Type B pancreatic cell (in vitro differentiated cells): Measurements from ENCODE around the gene FAM222B. TPM values are rescaled to one million over a fixed set of nuclear protein-coding genes. Genes with fewer than 3 reads are reported as not detected.

ENCODE experiments used
- DNase-seq: peaks from one replicate; pipeline ENCODE4 v3.0.0; 2021; ENCODE audit warnings: mixed read lengths; ENCODE audit not compliant: unreplicated experiment; ENCODE audit errors: extremely low spot score
- H3K27ac Mint-ChIP-seq: 2 replicates; pipeline ENCODE4 v1.8.0; 2021; ENCODE audit warnings: mild to moderate bottlenecking, mixed read lengths
- H3K27me3 Mint-ChIP-seq: 2 replicates; pipeline ENCODE4 v1.8.0; 2021; ENCODE audit warnings: mixed read lengths
- H3K36me3 Mint-ChIP-seq: 2 replicates; pipeline ENCODE4 v1.8.0; 2021; ENCODE audit warnings: mixed read lengths
- H3K4me1 Mint-ChIP-seq: one replicate; pipeline ENCODE4 v1.8.0; 2021; ENCODE audit warnings: mixed read lengths; ENCODE audit not compliant: unreplicated experiment
- H3K4me3 Mint-ChIP-seq: 2 replicates; pipeline ENCODE4 v1.8.0; 2021; ENCODE audit warnings: mild to moderate bottlenecking, mixed read lengths
- H3K9me3 Mint-ChIP-seq: 2 replicates; pipeline ENCODE4 v1.8.0; 2021; ENCODE audit warnings: mixed read lengths
- CTCF ChIP-seq: fragments of 200-600 bp; sonication (generic); conservative IDR thresholded peaks from 2 replicates; pipeline ENCODE4 v1.5.0; 2021; ENCODE audit warnings: antibody characterized with exemption, mild to moderate bottlenecking
- total RNA-seq: library from RNA; stranded (reverse); gene quantifications from 2 replicates; pipeline ENCODE4 v1.2.1, GENCODE V29; 2021; ENCODE audit warnings: low replicate concordance

FAM222B gene
- total RNA-seq, 1 donor from 2014 or later: 28.7 TPM

GRCh38 chr17:28712032-28712704 lies 130.4 kb downstream of the FAM222B start:
- Mint-ChIP-seq H3K9me3 (no peaks in the 10 kb centered on the region), H3K36me3 (peaks cover 21% of the 10 kb centered on the region), H3K27ac (peak overlapping the region; percentile 87), H3K4me3 (peak overlapping the region; percentile 97), H3K27me3 (no peaks in the 10 kb centered on the region), H3K4me1 (peaks cover 18% of the 10 kb centered on the region)
- no peak for DNase-seq
- no peak for TF ChIP-seq CTCF

- H3K4me3 Mint-ChIP-seq: peak within 1 kb of the TSS; percentile 97
- H3K27ac Mint-ChIP-seq: peak within 1 kb of the TSS; percentile 97
- H3K9me3 Mint-ChIP-seq: no peaks in the 10 kb centered on the region
Observed at GRCh38 chr17:28711723-28712031, 130.9 kb downstream of the FAM222B start, which contains the start of gene PROCA1. TSS of gene PROCA1 (minus strand) at chr17:28711888. CDS start at chr17:28711660, 228 bp downstream.

GRCh38 chr17:28710861-28711722 lies 131.5 kb downstream of the FAM222B start:
- TF ChIP-seq CTCF: no peak
- peak overlapping the region; percentile 97 for H3K27ac Mint-ChIP-seq
- no peaks in the 10 kb centered on the region for H3K27me3 Mint-ChIP-seq
- no peaks in the 10 kb centered on the region for H3K9me3 Mint-ChIP-seq
- peaks cover 20% of the 10 kb centered on the region for H3K4me1 Mint-ChIP-seq
- peak; percentile 98 for DNase-seq
- H3K4me3 Mint-ChIP-seq: peak overlapping the region; percentile 97
- peaks cover 21% of the 10 kb centered on the region for H3K36me3 Mint-ChIP-seq

More at GRCh38 chr17:28711723-28712031, 130.9 kb downstream of the FAM222B start, which contains the start of gene PROCA1:
- Mint-ChIP-seq H3K27me3 (no peaks in the 10 kb centered on the region), H3K36me3 (peaks cover 21% of the 10 kb centered on the region), H3K4me1 (peaks cover 20% of the 10 kb centered on the region)
- TF ChIP-seq CTCF: no peak
- DNase-seq: peak; percentile 77

GRCh38 chr17:28707339-28707720 lies 135.3 kb downstream of the FAM222B start:
- no peaks in the 10 kb centered on the region for H3K9me3 Mint-ChIP-seq
- H3K27ac Mint-ChIP-seq: peak overlapping the region; percentile 13
- no peak overlapping the region for H3K4me3 Mint-ChIP-seq
- DNase-seq: no peak
- H3K4me1 Mint-ChIP-seq: peaks cover 14% of the 10 kb centered on the region
- no peak for TF ChIP-seq CTCF
- peaks cover 5% of the 10 kb centered on the region for H3K36me3 Mint-ChIP-seq
- H3K27me3 Mint-ChIP-seq: no peaks in the 10 kb centered on the region

GRCh38 chr17:28706471-28707338 lies 135.9 kb downstream of the FAM222B start:
- Mint-ChIP-seq H3K4me3 (no peak overlapping the region), H3K36me3 (peaks cover 7% of the 10 kb centered on the region)

More at GRCh38 chr17:28706471-28707338, 135.9 kb downstream of the FAM222B start:
- Mint-ChIP-seq H3K4me1 (peaks cover 13% of the 10 kb centered on the region), H3K27me3 (no peaks in the 10 kb centered on the region), H3K27ac (no peak overlapping the region), H3K9me3 (no peaks in the 10 kb centered on the region)
- TF ChIP-seq CTCF: no peak
- no peak for DNase-seq
